HK-2 (cell line): Measurements from ENCODE around the gene MUC6.

Experiments
- DNase-seq: peaks from one replicate; pipeline ENCODE4 v3.0.0-alpha.2; 2018; ENCODE audit not compliant: unreplicated experiment

Gene MUC6

GRCh38 chr11:1073261-1073724 lies 36.8 kb upstream of the MUC6 start:
- peak; percentile 22 for DNase-seq

GRCh38 chr11:1072821-1073231 lies 36.3 kb upstream of the MUC6 start:
- DNase-seq = no peak

- DNase-seq = peak; percentile 29
Measured at GRCh38 chr11:1072116-1072820, 35.8 kb upstream of the MUC6 start.

GRCh38 chr11:1071571-1072115 lies 35.1 kb upstream of the MUC6 start:
- no peak for DNase-seq

- DNase-seq = no peak
Measured at GRCh38 chr11:1070594-1071462, 34.3 kb upstream of the MUC6 start.

- DNase-seq = no peak
Measured at GRCh38 chr11:1069740-1070139, 33.2 kb upstream of the MUC6 start.

- DNase-seq = no peak
Measured at GRCh38 chr11:1067812-1068496, 31.4 kb upstream of the MUC6 start.

GRCh38 chr11:1064167-1064566 lies 27.6 kb upstream of the MUC6 start:
- DNase-seq = no peak

GRCh38 chr11:1062075-1062820 lies 25.7 kb upstream of the MUC6 start:
- DNase-seq = no peak

- DNase-seq = peak; percentile 38
Measured at GRCh38 chr11:1060852-1061616, 24.5 kb upstream of the MUC6 start.

- no peak for DNase-seq
Measured at GRCh38 chr11:1060410-1060809, 23.9 kb upstream of the MUC6 start.

- no peak for DNase-seq
Measured at GRCh38 chr11:1059759-1060158, 23.2 kb upstream of the MUC6 start.

- no peak for DNase-seq
Measured at GRCh38 chr11:1057806-1058205, 21.3 kb upstream of the MUC6 start.

- DNase-seq = no peak
Measured at GRCh38 chr11:1055990-1056771, 19.7 kb upstream of the MUC6 start.

GRCh38 chr11:1055109-1055703 lies 18.7 kb upstream of the MUC6 start:
- DNase-seq = no peak

GRCh38 chr11:1054143-1055108 lies 17.9 kb upstream of the MUC6 start:
- DNase-seq = no peak

- no peak for DNase-seq
Measured at GRCh38 chr11:1053121-1053901, 16.8 kb upstream of the MUC6 start.
